GM23338 (cell line): ENCODE results near the gene XKRX.

Experiments
- CREB1 ChIP-seq: fragments of 250-450 bp; sonication (Bioruptor Pico); IDR thresholded peaks from 2 replicates; pipeline ENCODE4 v1.5.0; 2020; ENCODE audit warnings: low read depth, mild to moderate bottlenecking, moderate library complexity
- EZH2 ChIP-seq: fragments of 200-600 bp; sonication (generic); IDR thresholded peaks from one replicate; pipeline ENCODE4 v1.8.0; 2017; ENCODE audit warnings: antibody characterized with exemption, mild to moderate bottlenecking, low read depth; ENCODE audit not compliant: unreplicated experiment
- EZH2phosphoT487 ChIP-seq: fragments of 200-600 bp; sonication (generic); IDR thresholded peaks from one replicate; pipeline ENCODE4 v1.8.1; 2018; ENCODE audit warnings: antibody characterized with exemption; ENCODE audit not compliant: unreplicated experiment
- JUNB ChIP-seq: IDR thresholded peaks from one replicate; pipeline ENCODE4 v1.6.1; 2016; ENCODE audit warnings: antibody characterized with exemption; ENCODE audit not compliant: unreplicated experiment
- NANOG ChIP-seq: IDR thresholded peaks from 2 replicates; pipeline ENCODE4 v1.6.1; 2016; ENCODE audit warnings: antibody characterized with exemption, borderline replicate concordance
- POLR2AphosphoS5 ChIP-seq: IDR thresholded peaks from 2 replicates; pipeline ENCODE4 v1.6.1; 2016; ENCODE audit warnings: antibody characterized with exemption, low read depth
- REST ChIP-seq: IDR thresholded peaks from one replicate; pipeline ENCODE4 v1.6.1; 2018; ENCODE audit warnings: antibody characterized with exemption; ENCODE audit not compliant: unreplicated experiment
- ZNF114 ChIP-seq: fragments of 250-450 bp; sonication (Bioruptor Pico); IDR thresholded peaks from 2 replicates; pipeline ENCODE4 v1.5.0; 2020; ENCODE audit warnings: mild to moderate bottlenecking, moderate library complexity
- ZNF331 ChIP-seq: fragments of 250-450 bp; sonication (Bioruptor Pico); IDR thresholded peaks from 2 replicates; pipeline ENCODE4 v1.5.0; 2020; ENCODE audit warnings: low read depth, mild to moderate bottlenecking, moderate library complexity
- ZNF462 ChIP-seq: fragments of 250-450 bp; sonication (Bioruptor Pico); IDR thresholded peaks from 2 replicates; pipeline ENCODE4 v1.5.0; 2020; ENCODE audit warnings: mild to moderate bottlenecking, moderate library complexity
- TF ChIP-seq, protein P1 (sequence below), 2 experiments: fragments of 200-600 bp in 1 of 2; sonication (generic) in 1 of 2; conservative IDR thresholded peaks; 2 replicates each; pipeline versions ENCODE4 v1.5.1 to v1.6.1; 2016 to 2017; ENCODE audit warnings: antibody characterized with exemption in 2 of 2, low read depth in 2 of 2, mild to moderate bottlenecking in 2 of 2, moderate library complexity in 1 of 2

GRCh38 chrX:100880368-100880767 lies 48.3 kb downstream of the XKRX start:
- TF ChIP-seq, protein P1, sequence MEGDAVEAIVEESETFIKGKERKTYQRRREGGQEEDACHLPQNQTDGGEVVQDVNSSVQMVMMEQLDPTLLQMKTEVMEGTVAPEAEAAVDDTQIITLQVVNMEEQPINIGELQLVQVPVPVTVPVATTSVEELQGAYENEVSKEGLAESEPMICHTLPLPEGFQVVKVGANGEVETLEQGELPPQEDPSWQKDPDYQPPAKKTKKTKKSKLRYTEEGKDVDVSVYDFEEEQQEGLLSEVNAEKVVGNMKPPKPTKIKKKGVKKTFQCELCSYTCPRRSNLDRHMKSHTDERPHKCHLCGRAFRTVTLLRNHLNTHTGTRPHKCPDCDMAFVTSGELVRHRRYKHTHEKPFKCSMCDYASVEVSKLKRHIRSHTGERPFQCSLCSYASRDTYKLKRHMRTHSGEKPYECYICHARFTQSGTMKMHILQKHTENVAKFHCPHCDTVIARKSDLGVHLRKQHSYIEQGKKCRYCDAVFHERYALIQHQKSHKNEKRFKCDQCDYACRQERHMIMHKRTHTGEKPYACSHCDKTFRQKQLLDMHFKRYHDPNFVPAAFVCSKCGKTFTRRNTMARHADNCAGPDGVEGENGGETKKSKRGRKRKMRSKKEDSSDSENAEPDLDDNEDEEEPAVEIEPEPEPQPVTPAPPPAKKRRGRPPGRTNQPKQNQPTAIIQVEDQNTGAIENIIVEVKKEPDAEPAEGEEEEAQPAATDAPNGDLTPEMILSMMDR (conservative IDR thresholded peaks at IDR 0.05; ENCODE audit: low read depth in 2 of 2), result no peak
- TF ChIP-seq CREB1 (CRISPR knock-in tag) (no peak), REST (no peak), POLR2AphosphoS5 (no peak), EZH2phosphoT487 (no peak), ZNF331 (no peak), ZNF462 (CRISPR knock-in tag) (no peak), EZH2 (no peak), JUNB (no peak), NANOG (no peak), ZNF114 (no peak)
